ENCODE results near the gene TBX5. TPM values are rescaled to one million over a fixed set of nuclear protein-coding genes. Genes with fewer than 3 reads are reported as not detected.

The TBX5 gene
- total RNA-seq, 3 donors from 2014 or later: not detected

DNA sequence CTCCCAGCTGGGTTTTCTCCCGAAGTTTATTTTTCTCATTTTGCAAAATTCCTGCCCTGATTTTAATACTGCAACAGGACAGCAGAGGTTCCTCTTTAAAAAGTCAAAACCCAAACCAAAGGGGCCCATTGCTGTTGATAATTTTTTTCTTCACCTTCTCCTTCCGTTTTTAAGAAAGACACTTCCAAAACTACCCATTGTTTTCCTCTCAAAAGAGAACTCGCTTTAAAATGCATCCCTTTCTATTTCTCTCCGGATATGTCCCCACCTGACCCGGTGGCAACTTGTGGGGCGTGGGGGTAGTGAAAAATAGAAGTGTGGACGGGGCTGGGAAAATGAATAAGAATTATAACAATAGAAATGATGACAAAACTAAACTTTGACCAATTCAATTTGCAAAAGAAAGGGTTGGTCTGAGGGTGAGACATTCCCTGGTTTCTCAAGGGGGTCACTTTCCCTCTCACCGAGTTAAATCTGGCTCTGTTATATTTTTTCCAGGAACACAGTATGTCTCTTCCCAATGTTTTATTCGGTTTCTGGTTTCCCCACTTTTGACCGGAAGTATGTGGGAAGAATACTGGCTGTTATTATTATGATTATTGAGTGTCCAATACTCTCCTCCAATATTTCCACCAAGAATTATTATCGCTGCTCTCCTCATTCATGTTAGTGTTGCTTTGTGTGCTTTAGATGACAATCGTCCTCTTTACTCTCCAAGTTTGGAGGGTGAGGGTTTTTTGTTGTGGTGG lies 4.1 kb upstream of the TBX5 start:
- H3K4me3 ChIP-seq: no peak overlapping the region
- DNase-seq (no peak), ATAC-seq (no peak)
- intact Hi-C loops (cut with DNase I, micrococcal nuclease): no loop called here
- TF ChIP-seq, protein P1, sequence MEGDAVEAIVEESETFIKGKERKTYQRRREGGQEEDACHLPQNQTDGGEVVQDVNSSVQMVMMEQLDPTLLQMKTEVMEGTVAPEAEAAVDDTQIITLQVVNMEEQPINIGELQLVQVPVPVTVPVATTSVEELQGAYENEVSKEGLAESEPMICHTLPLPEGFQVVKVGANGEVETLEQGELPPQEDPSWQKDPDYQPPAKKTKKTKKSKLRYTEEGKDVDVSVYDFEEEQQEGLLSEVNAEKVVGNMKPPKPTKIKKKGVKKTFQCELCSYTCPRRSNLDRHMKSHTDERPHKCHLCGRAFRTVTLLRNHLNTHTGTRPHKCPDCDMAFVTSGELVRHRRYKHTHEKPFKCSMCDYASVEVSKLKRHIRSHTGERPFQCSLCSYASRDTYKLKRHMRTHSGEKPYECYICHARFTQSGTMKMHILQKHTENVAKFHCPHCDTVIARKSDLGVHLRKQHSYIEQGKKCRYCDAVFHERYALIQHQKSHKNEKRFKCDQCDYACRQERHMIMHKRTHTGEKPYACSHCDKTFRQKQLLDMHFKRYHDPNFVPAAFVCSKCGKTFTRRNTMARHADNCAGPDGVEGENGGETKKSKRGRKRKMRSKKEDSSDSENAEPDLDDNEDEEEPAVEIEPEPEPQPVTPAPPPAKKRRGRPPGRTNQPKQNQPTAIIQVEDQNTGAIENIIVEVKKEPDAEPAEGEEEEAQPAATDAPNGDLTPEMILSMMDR (IDR thresholded peaks at IDR 0.05): no peak
- H3K36me3 ChIP-seq (ENCODE audit: low read depth): no peaks in the 10 kb centered on the region
- H3K9me3 ChIP-seq: no peaks in the 10 kb centered on the region
- no peaks in the 10 kb centered on the region for H3K4me1 ChIP-seq (ENCODE audit: low read depth)

- H3K36me3 ChIP-seq (ENCODE audit: low read depth): no peaks in the 10 kb centered on the region
- H3K4me1 ChIP-seq (ENCODE audit: low read depth): no peaks in the 10 kb centered on the region
- H3K4me3 ChIP-seq: no peak overlapping the region
- no peak for ATAC-seq
- DNase-seq: no peak
- TF ChIP-seq, protein P1 (IDR thresholded peaks at IDR 0.05): no peak
- no peaks in the 10 kb centered on the region for H3K9me3 ChIP-seq
- intact Hi-C loops (cut with DNase I, micrococcal nuclease): no loop called here
These were observed 3.2 kb upstream of the TBX5 start for GRCh38 chr12:114408886-114409851.

- no peak for DNase-seq
- Histone ChIP-seq H3K36me3 (ENCODE audit: low read depth) (no peaks in the 10 kb centered on the region), H3K4me1 (ENCODE audit: low read depth) (no peaks in the 10 kb centered on the region), H3K4me3 (no peak overlapping the region), H3K9me3 (no peaks in the 10 kb centered on the region)
- TF ChIP-seq, protein P1 (IDR thresholded peaks at IDR 0.05): no peak
- intact Hi-C loops (cut with DNase I, micrococcal nuclease): no loop called here
- no peak for ATAC-seq
These were observed 2.5 kb upstream of the TBX5 start for GRCh38 chr12:114408471-114408885.

DNA sequence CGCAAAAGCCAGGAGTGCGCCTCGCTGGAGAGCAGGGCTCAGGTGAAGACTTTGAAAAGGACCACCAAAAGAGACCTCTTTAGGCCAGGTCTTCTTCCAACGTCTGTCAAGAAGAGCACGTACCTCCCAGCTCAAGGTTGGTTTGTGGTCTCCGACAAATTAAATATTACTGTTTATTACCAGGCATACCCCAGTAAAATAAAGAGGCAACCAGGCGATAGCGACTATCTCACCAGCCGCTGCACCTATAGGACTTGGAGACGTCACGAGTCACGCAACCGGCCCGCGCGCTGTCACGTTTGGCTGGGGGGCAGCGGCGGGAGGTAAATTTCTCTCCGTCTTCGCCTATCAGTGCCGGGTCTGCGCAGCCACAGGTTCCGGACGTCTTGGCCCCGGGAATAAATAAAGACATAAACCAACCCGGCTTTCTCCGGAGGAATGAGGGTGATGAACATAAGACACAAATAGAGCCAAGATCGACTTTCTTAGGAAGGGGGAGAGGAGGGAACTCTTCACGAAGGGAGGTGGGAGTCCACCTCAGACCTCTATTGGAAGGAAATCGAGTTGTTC lies 2.0 kb upstream of the TBX5 start:
- intact Hi-C loops (cut with DNase I, micrococcal nuclease): no loop called here
- Histone ChIP-seq H3K36me3 (ENCODE audit: low read depth) (no peaks in the 10 kb centered on the region), H3K4me3 (no peak overlapping the region), H3K9me3 (no peaks in the 10 kb centered on the region), H3K4me1 (ENCODE audit: low read depth) (no peaks in the 10 kb centered on the region)
- TF ChIP-seq, protein P1 (IDR thresholded peaks at IDR 0.05): no peak
- ATAC-seq: no peak
- DNase-seq: no peak

GRCh38 chr12:114406984-114407841 lies 1.3 kb upstream of the TBX5 start:
- Histone ChIP-seq H3K4me1 (ENCODE audit: low read depth) (no peaks in the 10 kb centered on the region), H3K4me3 (no peak overlapping the region), H3K36me3 (ENCODE audit: low read depth) (no peaks in the 10 kb centered on the region), H3K9me3 (no peaks in the 10 kb centered on the region)
- intact Hi-C loops (cut with DNase I, micrococcal nuclease): no loop called here
- ATAC-seq: no peak
- TF ChIP-seq, protein P1 (IDR thresholded peaks at IDR 0.05): no peak
- DNase-seq: no peak

Measured in mucosa of descending colon (tissue), 3 donors.